ENCODE results near the gene RRP12.
"Not testable (repeated sequence)": the region's sequence is repeated elsewhere in the genome, so short reads cannot be mapped to it uniquely, and the experiment has no call there.

Gene RRP12

GRCh38 chr10:97362310-97363033, 38.7 kb downstream of the RRP12 start:
- no peak for DNase-seq

GRCh38 chr10:97361537-97361901, 39.6 kb downstream of the RRP12 start:
- DNase-seq, result no peak

- DNase-seq, result no peak
Measured at GRCh38 chr10:97360705-97361536, 40.2 kb downstream of the RRP12 start.

GRCh38 chr10:97358781-97359180, 42.4 kb downstream of the RRP12 start:
- no peak for DNase-seq

- no peak for DNase-seq
Measured at GRCh38 chr10:97358349-97358748, 42.8 kb downstream of the RRP12 start.

GRCh38 chr10:97356918-97357317, 44.2 kb downstream of the RRP12 start:
- no peak for DNase-seq

- peak; percentile 45 to 58 for DNase-seq
Measured at GRCh38 chr10:97356318-97356914, 44.7 kb downstream of the RRP12 start.

GRCh38 chr10:97355571-97355975, 45.6 kb downstream of the RRP12 start:
- peak; percentile 71 to 79 for DNase-seq

- no peak for DNase-seq
Measured at GRCh38 chr10:97353945-97354344, 47.2 kb downstream of the RRP12 start.

GRCh38 chr10:97349752-97350513, 51.2 kb downstream of the RRP12 start:
- DNase-seq, result no peak

GRCh38 chr10:97347317-97347716, 53.8 kb downstream of the RRP12 start:
- no peak for DNase-seq

GRCh38 chr10:97343664-97344063, 57.5 kb downstream of the RRP12 start:
- not testable (repeated sequence) for DNase-seq

- DNase-seq, result no peak
Measured at GRCh38 chr10:97341416-97341815, 59.7 kb downstream of the RRP12 start.

- no peak for DNase-seq
Measured at GRCh38 chr10:97338041-97338440, 63.1 kb downstream of the RRP12 start.

GRCh38 chr10:97336942-97337831, 64.0 kb downstream of the RRP12 start:
- no peak for DNase-seq

- no peak for DNase-seq
Measured at GRCh38 chr10:97336446-97336845, 64.7 kb downstream of the RRP12 start.

GRCh38 chr10:97336006-97336405, 65.1 kb downstream of the RRP12 start:
- DNase-seq, result no peak

GRCh38 chr10:97335188-97335619, 65.9 kb downstream of the RRP12 start:
- peak in 1 of 2 experiments; percentile 89 for DNase-seq

GRCh38 chr10:97334370-97335175, 66.6 kb downstream of the RRP12 start, which contains the start of gene FRAT2:
TSS of gene FRAT2 (minus strand) at chr10:97334729. CDS start at chr10:97334572, 157 bp downstream.
- DNase-seq, result peak; percentile 91

- peak; percentile 66 to 86 for DNase-seq
Measured at GRCh38 chr10:97333601-97334369, 67.4 kb downstream of the RRP12 start.

Data from Kasumi-1 (cell line).